Small intestine (tissue), 7 donors: ENCODE measurements around the gene HEMGN. TPM values are rescaled to one million over a fixed set of nuclear protein-coding genes. Genes with fewer than 3 reads are reported as not detected.

ENCODE experiments used
- DNase-seq, 2 donors: peaks; one replicate each; pipeline versions ENCODE4 v3.0.0 to v3.0.0-alpha.2; 2013
- FAIRE-seq: peaks from 2 replicates; lab custom pipeline; 2012; peaks lifted over from hg19 to GRCh38; lab: Jason Lieb, UNC
- H3K27ac ChIP-seq, 3 donors: one replicate each; pipeline ENCODE4 v1.5.1; 2013; ENCODE audit warnings: low read length in 2 of 3, mild to moderate bottlenecking in 2 of 3, control low read depth in 1 of 3, inconsistent platforms in 1 of 3, low read depth in 1 of 3, moderate library complexity in 1 of 3
- H3K27me3 ChIP-seq, 3 donors: one replicate each; pipeline ENCODE4 v1.6.1; 2013; ENCODE audit warnings: low read length in 3 of 3, inconsistent platforms in 1 of 3; ENCODE audit not compliant: control insufficient read depth in 3 of 3, insufficient read depth in 3 of 3
- H3K36me3 ChIP-seq, 3 donors: one replicate each; pipeline ENCODE4 v1.6.1; 2013; ENCODE audit warnings: low read length in 3 of 3, inconsistent platforms in 1 of 3, low read depth in 1 of 3, mild to moderate bottlenecking in 1 of 3, moderate library complexity in 1 of 3; ENCODE audit not compliant: control insufficient read depth in 3 of 3, insufficient read depth in 2 of 3
- H3K4me1 ChIP-seq, 3 donors: one replicate each; pipeline ENCODE4 v1.6.1; 2013; ENCODE audit warnings: low read length in 2 of 3, inconsistent platforms in 1 of 3, low read depth in 1 of 3, mild to moderate bottlenecking in 1 of 3, moderate library complexity in 1 of 3; ENCODE audit not compliant: control insufficient read depth in 3 of 3, insufficient read depth in 2 of 3
- H3K4me3 ChIP-seq, 3 donors: one replicate each; pipeline ENCODE4 v1.5.1; 2013; ENCODE audit warnings: low read length in 3 of 3, control low read depth in 1 of 3, inconsistent platforms in 1 of 3, low read depth in 1 of 3, mild to moderate bottlenecking in 1 of 3, moderate library complexity in 1 of 3
- H3K9me3 ChIP-seq, 2 donors: one replicate each; pipeline ENCODE4 v1.6.1; 2013; ENCODE audit warnings: low read depth in 1 of 2, low read length in 1 of 2; ENCODE audit not compliant: control insufficient read depth in 2 of 2, insufficient read depth in 1 of 2
- WGBS, 3 donors: extraction: QIAGEN DNeasy Blood & Tissue Kit; methylation state at CpG; one replicate each; pipeline ENCODE4 v1.1.7; 2013; 5-methylcytosine and 5-hydroxymethylcytosine counted together
- polyA plus RNA-seq, 4 donors: library from polyadenylated mRNA; stranded (reverse) in 3 of 4; unstranded in 1 of 4; fragments of 200-250 nt in 3 of 4; fragments of 120-200 nt in 1 of 4; gene quantifications; one replicate each; pipeline versions ENCODE4 v1.2.1 to v1.2.3, GENCODE V29; 2013
- donor health status: healthy with polysubstance abuse.
- donor health status: control.
- donor health status: control.
- donor health status: Bipolar disorder and iron deficiency.
- donor health status: healthy.

HEMGN gene
- polyA plus RNA-seq, 4 donors = 0.03 to 0.74 TPM; not detected in 2

DNA sequence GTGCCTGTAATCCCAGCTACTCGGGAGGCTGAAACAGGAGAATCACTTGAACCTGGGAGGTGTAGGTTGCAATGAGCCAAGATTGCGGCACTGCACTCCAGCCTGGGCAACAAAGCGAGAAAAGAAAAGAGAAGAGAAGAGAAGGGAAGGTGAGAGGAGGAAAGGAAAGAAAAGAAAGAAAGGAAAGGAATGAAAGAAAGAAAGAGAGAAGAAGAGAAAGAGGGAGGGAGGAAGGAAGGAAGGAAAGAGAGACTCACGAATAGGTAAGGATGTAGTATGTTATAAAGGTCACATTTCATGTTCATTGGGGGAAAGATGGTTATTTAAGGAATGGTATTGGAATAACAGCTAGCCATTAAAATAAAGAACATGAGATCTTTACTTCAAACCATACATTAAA, 34.8 kb upstream of the HEMGN start:
- Histone ChIP-seq H3K27me3 (no peaks in the 10 kb centered on the region), H3K4me1 (no peaks in the 10 kb centered on the region), H3K36me3 (no peaks in the 10 kb centered on the region), H3K9me3 (peaks cover 0 to 2% of the 10 kb centered on the region in 2 donors), H3K4me3 (no peak overlapping the region), H3K27ac (no peak overlapping the region)
- DNase-seq (no peak), FAIRE-seq (no peak)
- WGBS, 3 donors = 87 to 91% (median 87%) methylated on average over 4 of the region's 4 CpGs

DNA sequence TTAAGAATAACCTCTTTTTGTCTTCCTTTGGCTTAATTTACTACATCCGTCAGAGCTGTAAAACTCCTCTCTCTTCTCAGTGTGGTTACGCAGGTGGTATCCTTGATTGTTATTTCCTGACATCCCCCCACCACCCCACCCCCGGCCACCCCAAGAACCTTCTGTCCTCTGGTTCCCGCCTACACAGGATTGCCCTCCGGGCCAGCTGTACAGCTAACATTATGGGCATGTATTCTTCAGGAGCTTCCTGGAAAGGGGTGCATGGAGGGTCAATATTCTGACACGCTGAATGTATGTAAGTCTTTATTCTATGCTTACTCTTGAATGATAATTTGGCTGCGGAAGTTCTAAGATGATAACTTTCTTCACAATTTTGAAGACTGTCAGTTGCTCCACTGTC, 32.2 kb upstream of the HEMGN start:
- no peak overlapping the region for H3K4me3 ChIP-seq
- FAIRE-seq (no peak), DNase-seq (no peak)
- H3K4me1 ChIP-seq = no peaks in the 10 kb centered on the region
- WGBS, 3 donors = 59 to 78% (median 71%) methylated on average over 7 of the region's 7 CpGs
- H3K36me3 ChIP-seq = no peaks in the 10 kb centered on the region
- H3K9me3 ChIP-seq = peaks cover 0 to 2% of the 10 kb centered on the region in 2 donors
- H3K27me3 ChIP-seq = no peaks in the 10 kb centered on the region
- no peak overlapping the region for H3K27ac ChIP-seq

DNA sequence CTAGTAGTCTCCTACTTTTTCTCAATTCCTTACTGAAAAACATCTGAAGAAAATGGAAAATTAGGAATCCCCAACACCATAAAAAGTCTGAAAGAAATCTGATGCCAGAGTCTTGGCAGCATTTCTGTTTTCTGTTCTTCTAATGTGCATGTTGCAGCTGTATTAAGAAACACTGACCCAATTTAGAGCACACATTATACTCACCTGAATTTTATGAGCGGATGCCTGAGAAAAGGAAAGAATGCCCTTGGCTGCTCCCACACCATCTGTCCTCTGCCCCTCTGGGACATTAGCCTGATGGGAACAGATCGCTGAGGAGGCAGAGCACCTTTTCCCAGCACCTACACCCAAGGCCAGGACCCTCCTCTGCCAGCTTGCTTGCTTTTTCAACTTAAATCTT, 31.0 kb upstream of the HEMGN start:
- no peak overlapping the region for H3K4me3 ChIP-seq
- no peaks in the 10 kb centered on the region for H3K9me3 ChIP-seq
- FAIRE-seq (no peak), DNase-seq (no peak)
- no peak overlapping the region for H3K27ac ChIP-seq
- H3K4me1 ChIP-seq = no peaks in the 10 kb centered on the region
- no peaks in the 10 kb centered on the region for H3K27me3 ChIP-seq
- WGBS, 3 donors = 74 to 92% (median 82%) methylated on average over 2 of the region's 2 CpGs
- H3K36me3 ChIP-seq = no peaks in the 10 kb centered on the region

DNA sequence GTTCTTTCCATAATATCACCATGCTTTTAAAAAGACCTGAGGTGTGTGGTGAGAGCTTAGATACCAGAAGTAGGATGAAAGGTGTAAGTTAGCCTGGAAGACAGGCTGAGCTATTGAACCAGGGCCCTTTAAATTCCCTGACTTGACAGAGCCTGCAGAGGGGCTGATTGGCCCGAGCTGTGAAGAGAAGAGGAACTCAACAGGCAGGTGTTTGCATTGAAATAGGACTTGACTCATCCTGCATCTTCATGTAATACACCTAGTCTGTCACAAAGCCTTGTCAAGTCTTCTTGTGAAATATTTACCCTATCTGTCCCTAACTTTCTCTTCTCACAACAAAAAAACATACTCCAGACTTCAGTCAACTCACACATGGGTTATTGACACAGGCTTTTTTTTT, 28.5 kb upstream of the HEMGN start:
- Histone ChIP-seq H3K36me3 (no peaks in the 10 kb centered on the region), H3K4me1 (no peaks in the 10 kb centered on the region), H3K9me3 (no peaks in the 10 kb centered on the region), H3K4me3 (no peak overlapping the region), H3K27me3 (no peaks in the 10 kb centered on the region), H3K27ac (no peak overlapping the region)
- DNase-seq (no peak), FAIRE-seq (no peak)
- 21 to 57% (median 23%) methylated on average over 1 of the region's 1 CpG for WGBS, 3 donors

DNA sequence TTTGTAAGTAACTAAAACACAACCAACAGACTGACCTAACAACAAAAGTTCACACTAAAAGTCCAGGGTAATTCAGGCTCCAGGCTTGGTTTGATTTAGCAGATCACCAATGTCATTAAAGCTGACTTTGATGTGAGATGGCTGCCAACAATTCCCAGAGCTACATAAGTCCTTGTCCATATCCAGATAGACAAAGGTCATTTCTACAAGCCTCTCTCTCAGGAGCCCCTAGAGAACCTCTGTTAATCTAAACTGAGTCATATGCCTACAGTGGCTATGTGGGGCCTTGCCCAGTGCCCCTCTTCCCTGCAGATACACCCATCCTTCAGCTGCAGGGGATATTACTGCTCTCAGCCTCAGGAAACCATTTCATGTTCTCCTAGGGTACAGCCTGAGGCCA, 26.9 kb upstream of the HEMGN start:
- Histone ChIP-seq H3K4me1 (no peaks in the 10 kb centered on the region), H3K9me3 (no peaks in the 10 kb centered on the region), H3K36me3 (no peaks in the 10 kb centered on the region), H3K27ac (no peak overlapping the region), H3K4me3 (no peak overlapping the region), H3K27me3 (no peaks in the 10 kb centered on the region)
- FAIRE-seq (no peak), DNase-seq (no peak)

DNA sequence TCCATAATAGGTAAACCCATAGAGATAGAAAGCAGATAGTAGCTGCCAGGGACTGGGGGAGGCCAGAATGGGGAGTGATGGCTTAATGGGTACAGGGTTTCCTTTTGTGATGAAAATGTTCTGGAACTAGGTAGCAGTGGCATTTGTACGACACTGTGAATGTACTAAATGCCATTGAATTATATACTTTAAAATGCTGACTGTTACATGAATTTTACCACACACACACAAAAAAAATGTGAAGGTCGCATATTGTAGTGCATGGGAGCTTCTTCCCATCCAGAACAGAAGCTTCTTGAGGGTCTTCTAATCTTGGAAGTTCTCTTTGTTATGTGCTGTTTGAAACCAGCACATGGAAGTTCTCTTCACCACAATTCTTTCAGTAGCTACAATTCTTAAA, 25.3 kb upstream of the HEMGN start:
- Histone ChIP-seq H3K27me3 (no peaks in the 10 kb centered on the region), H3K4me3 (no peak overlapping the region), H3K36me3 (no peaks in the 10 kb centered on the region), H3K27ac (no peak overlapping the region), H3K9me3 (no peaks in the 10 kb centered on the region), H3K4me1 (no peaks in the 10 kb centered on the region)
- DNase-seq = no peak
- 71 to 92% (median 82%) methylated on average over 2 of the region's 2 CpGs for WGBS, 3 donors
- no peak for FAIRE-seq

DNA sequence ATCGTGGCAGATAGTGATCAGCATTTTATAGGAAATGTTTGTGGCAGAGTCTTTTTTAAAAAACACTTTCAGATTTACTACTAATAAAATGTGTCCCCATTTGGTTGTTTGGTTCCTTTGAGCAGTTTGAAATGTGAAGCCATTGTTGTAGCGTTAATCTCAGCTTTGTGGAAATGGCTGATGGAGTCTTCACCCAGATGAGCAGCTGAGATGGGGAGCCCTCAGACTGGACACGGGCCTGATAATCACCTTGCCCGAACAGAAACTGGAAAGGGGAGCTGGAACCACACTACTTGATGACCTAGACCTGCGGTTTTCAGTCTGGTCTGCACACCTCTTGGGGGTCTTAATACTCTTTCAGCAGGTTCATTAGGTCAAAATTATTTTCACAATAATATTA, 24.6 kb upstream of the HEMGN start:
- no peaks in the 10 kb centered on the region for H3K27me3 ChIP-seq
- FAIRE-seq (no peak), DNase-seq (no peak)
- no peaks in the 10 kb centered on the region for H3K9me3 ChIP-seq
- H3K27ac ChIP-seq = no peak overlapping the region
- H3K4me1 ChIP-seq = no peaks in the 10 kb centered on the region
- WGBS, 3 donors = 78 to 81% (median 80%) methylated on average over 5 of the region's 5 CpGs
- H3K4me3 ChIP-seq = no peak overlapping the region
- no peaks in the 10 kb centered on the region for H3K36me3 ChIP-seq

DNA sequence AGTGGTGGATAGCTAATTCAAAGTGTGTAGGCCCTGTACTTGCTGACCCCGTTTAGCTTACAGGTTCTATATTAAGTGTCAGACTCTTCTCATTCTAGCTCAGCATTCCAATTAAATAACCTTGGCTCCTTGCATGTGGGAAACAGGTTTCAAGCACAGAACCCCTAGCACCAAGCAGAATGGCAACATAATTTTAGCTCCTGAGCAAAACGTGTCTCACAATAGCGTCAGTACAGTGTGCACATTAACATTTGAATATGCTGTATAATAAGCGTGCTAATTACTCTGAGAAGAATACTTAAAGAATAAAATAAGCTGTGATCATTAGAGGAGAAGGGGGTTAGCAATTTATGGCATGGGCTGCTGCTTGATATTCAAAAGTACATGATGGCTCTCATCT, 24.2 kb upstream of the HEMGN start:
- no peak overlapping the region for H3K27ac ChIP-seq
- WGBS, 3 donors = 75 to 80% (median 77%) methylated on average over 4 of the region's 4 CpGs
- H3K4me3 ChIP-seq = no peak overlapping the region
- FAIRE-seq (no peak), DNase-seq (no peak)
- H3K4me1 ChIP-seq = no peaks in the 10 kb centered on the region
- H3K27me3 ChIP-seq = no peaks in the 10 kb centered on the region
- H3K9me3 ChIP-seq = no peaks in the 10 kb centered on the region
- no peaks in the 10 kb centered on the region for H3K36me3 ChIP-seq

DNA sequence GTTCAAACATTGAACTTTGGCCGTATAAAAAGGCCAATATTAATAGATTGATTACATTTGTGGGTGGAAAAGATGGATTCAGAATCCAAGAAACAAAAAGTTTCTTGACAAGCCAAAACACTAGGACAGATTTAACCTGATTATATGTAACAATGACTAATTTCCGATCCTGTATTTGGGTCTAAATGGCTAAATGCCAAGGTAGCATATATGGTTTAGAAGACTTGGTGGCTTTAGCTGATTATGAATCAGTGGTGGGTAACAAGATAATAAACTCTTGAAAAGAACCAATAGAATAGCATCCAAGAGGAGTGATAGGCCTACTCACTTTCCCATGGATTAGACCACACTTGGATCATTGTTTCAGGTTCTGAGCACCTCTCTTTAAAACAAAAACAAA, 23.4 kb upstream of the HEMGN start:
- Histone ChIP-seq H3K27ac (no peak overlapping the region), H3K27me3 (no peaks in the 10 kb centered on the region), H3K4me1 (no peaks in the 10 kb centered on the region), H3K36me3 (no peaks in the 10 kb centered on the region), H3K4me3 (no peak overlapping the region), H3K9me3 (no peaks in the 10 kb centered on the region)
- DNase-seq = no peak
- 71 to 90% (median 75%) methylated on average over 2 of the region's 2 CpGs for WGBS, 3 donors
- no peak for FAIRE-seq
